Right kidney (tissue), 1 donor: ENCODE measurements around the gene DHX9.
"Not testable (repeated sequence)": the region's sequence is repeated elsewhere in the genome, so short reads cannot be mapped to it uniquely, and the experiment has no call there.

ENCODE experiments used
- DNase-seq: peaks from one replicate; pipeline ENCODE4 v3.0.0-alpha.2; 2016

DHX9 gene

DNA sequence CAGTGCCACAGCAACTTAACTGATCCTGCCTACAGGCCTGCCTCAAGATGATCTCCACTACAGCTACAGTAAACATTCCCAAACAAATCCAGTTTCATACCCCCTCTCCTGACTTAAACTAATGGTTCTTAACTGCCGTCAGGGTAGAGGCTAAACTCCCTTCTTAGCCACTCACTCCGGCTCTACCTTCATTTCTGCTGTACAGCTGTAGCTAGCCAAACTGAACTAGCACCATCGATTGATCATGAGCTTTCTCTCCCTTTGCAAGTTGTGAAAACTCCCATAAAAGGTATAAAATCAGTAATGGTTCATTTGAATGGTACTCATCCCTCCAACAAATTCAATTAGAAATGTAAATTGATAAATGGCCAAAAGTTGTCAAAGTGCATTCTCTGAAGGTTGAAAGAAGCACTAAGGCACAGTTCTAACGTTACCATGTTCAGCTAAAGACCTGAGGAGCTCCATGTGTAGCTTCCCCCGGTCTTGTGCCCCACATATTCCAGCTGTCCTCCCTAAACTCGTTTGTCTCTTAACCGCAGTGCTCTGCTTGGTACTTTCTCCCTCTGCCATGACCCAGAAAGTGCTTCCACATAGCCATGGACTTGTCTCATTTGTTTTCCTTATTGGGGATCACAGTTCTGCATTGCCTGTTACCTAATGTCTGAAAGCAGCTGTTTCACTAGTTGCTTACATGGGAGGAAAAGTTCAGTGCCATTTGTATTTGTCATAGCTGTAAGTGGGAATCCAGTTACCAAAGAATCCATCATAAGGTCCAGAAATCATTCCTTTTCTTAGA, 49.8 kb downstream of the DHX9 start:
- no peak for DNase-seq

DNA sequence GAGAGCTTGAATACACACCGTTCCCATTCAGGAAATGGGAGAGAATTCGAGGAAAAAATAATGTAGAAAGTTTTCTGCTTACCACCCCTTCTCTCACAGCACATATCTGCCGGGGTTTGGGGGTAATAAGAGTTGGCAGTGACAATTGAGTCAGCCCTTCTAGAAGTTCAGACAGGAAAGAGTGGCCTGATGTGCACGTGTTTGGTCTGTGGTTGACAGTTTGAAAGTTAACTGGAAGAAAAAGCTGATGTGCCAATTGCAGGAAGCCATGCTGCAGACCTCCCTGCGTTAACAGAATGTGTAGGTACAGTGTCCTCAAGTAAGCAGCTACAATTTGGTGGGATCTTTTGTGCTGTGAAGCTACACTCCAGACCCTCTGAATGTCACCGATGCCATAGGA, 50.9 kb downstream of the DHX9 start:
- DNase-seq, result no peak

DNA sequence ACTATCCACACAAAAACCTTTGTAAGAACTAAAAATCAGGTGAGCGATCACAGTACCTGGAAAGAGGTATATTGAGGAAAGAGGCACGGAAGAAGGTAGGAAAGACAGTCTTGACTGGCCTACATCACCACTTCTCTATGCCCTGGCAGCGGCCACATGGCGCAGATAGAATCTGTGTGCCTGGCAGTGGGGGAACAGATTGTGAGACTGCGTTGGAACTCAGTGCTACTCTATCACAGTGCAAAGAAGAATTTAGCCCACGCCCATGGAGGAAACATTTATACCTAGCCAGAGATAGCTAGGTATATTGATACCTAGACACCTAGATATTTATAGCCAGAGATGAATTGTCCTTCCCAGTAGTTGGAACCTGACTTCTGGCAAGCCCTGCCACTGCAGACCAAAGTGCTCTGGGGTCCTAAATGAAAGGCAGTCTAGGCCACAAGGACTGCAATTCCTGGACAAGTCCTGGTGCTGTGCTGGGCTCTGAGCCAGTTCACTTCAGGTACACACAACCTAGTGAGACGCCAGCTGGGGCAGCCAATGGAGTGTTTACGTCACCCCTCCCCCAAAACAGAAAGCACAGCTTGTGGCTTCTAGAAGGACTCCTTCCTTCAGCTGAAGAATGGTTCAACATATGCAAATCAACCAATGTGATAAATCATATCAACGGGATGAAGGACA, 51.9 kb downstream of the DHX9 start:
- DNase-seq, result no peak

DNA sequence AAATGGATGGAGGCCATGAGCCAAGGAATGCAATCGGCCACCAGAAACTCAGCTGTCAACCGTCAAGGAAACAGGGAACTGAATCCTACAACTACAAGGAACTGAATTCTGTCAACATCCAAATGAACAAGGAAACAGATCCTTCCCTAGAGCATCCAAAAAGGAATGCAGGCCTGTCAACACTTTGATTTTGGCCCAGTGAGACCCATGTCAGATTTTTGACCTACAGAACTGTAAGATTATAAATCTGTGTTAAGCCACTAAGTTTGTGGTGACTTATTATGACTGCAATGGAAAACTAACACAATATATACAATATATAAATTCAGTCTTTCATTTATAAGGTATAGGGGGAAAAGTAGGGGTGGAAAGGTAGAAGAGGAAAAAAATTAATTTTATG, 58.5 kb downstream of the DHX9 start:
- DNase-seq, result no peak

DNA sequence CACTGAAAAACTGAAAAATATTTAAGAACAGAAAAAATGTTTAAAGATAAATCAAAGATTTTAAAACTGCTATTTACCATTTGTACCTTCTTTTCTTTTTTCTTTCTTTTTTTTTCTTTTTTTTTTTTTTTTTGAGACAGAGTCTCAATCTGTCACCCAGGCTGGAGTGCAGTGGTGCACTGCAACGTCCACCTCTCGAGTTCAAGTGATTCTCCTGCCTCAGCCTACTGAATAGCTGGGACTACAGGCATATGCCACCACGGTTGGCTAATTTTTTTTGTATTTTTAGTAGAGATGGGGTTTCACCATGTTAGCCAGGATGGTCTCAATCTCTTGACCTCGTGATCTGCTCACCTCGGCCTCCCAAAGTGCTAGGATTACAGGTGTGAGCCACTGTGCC, 62.8 kb downstream of the DHX9 start:
- DNase-seq, result not testable (repeated sequence)

DNA sequence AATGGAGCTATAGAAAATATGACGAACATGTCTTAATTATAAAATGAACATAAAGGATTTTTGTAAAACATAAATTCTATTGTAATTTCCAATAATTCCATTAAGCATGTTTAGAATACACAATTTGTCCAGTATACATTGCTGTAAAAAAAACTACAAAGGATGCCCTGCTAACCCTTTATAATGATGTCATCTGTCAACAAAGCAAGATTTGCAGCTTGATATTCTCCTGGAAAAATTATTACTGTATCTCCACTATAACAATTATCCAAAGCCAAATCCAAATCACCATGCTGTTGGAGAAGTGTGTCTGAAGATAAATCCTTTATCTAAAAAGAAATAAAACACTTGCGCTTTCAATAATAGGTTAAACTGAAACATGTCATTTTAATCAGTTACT, 66.2 kb downstream of the DHX9 start:
- DNase-seq, result no peak

DNA sequence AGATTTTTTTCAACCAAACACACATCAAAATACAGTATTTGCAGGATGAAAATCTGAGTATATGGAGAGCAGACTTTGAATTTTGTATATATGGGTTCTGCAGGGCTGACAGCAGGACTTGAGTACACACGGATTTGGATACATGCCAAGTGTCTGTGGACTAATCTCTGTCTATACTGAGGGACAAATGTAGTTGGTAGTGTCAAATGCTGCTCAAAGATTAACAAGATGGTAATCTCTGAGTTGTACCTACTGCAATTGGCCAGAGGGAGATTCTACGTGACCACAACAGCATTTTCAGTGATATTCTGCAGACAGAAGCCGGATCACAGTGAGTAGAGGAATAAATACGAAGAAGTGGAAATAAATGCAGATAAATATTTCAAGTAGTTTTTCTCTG, 70.4 kb downstream of the DHX9 start:
- DNase-seq, result no peak

DNA sequence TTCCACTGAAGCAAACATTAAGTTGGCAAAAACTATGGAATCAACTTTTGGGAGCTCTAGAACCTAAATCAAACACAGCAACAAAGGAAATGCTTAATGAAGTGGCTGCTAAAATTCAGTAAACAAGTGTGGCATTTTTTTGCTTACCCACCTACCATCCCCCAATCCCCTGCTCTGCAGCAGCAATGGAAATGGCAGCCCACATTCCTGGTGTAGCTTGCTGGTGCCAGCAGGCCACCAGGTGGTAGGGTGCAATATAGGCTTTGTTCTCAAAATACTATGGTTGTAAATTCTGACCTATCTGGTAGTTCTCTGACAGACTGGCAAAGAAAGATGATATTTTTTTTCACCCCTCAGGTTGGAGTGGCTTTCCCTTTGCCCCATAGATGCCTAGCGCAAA, 71.0 kb downstream of the DHX9 start:
- DNase-seq, result no peak

DNA sequence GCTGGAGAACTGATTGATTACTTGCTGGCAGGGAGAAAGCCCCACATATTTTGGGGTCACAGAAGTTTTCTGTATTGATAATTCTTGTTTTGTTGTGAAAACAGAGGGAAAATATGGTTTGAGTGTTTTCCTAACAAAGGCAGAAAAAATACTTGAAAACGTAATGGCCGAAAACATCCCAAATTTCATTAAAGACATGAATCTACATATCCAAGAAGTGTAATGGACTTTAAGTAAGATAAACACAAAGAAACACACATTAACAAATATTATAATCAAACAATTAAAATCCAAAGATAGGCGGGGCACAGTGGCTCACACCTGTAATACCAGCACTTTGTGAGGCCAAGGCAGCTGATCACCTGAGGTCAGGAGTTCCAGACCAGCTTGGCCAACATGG, 74.3 kb downstream of the DHX9 start:
- DNase-seq, result no peak

DNA sequence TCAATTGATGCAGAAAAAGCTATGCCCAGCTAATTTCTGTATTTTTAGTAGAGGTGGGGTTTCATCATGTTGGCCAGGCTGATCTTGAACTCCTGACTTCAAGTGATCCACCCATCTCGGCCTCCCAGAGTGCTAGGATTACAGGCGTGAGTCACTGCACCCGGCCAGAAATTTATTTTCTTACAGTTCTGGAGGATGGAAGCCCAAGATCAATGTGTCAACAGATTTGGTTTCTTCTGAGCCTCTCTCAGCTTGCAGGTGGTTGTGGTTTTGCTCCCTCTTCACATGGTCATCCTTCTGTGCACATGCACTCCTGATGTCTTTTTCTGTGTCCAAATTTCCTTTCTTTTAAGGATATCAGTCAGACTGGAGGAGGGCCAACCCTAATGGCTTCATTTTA, 78.2 kb downstream of the DHX9 start:
- no peak for DNase-seq

DNA sequence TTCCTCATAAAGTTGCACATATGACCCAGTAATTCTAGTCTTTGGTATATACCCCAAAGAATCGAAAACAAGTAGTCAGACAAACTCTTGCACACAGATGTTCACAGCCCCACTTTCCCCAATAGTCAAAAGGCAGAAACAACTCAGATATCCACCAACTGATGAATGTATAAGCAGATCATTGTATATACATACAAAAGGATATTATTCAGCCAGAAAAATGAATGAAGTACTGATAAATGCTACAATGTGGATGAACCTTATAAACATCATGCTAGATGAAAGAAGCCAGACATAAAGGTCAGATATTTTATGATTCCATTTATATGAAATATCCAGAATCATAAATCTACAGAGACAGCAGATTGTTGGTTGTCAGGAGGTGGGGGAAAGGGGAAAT, 86.5 kb downstream of the DHX9 start:
- no peak for DNase-seq

DNA sequence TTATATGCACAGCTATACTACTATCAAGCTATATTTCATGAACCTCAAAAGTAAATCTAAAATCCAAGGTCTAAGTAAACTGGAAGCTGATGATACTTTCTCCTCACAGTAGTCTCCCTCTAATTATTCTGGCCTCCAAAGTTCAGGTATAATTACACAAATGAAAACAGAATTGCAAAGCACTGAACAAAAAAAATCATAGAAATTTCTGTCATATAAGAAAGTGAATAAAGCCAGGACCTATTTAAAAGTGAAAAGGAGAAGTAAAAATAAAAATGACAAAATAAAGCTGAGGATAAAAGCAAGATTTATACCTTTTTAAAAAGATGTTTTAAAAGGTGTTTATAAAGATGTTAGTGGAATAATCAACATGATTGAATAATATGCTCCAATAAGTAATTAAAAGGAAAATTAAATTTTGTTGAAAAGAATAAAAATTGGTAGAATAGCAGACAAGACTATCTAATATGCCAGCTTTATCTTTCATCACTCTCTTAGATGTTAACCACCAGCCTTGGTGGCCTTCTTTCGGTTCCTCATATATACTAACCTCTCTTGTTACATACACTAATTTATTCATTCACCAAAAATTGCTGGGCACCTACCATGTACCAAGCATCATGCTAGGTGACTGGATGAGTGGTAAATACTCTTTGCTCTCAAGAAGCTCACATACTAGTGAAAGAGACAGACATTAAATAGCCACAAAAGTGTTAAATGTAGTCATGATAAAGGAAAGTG, 88.7 kb downstream of the DHX9 start:
- DNase-seq, result no peak

DNA sequence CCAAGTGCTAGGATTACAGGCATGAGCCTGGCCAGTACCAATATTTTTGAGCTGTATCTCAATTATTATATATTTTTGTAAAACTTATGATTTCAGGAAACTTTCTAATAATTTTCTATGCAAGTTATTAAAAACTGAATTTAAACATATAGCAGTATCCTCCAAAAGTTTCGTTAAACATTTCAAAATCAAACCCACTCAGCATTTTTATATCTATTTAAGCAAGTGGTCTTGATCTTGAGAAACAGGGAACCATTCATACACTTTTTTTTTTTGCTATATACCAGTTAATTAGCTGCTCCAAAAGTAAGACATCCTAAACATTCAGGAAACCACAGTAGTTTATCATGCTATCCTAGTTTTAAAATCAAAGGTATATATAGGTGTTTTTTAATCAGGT, 91.8 kb downstream of the DHX9 start:
- DNase-seq, result no peak

DNA sequence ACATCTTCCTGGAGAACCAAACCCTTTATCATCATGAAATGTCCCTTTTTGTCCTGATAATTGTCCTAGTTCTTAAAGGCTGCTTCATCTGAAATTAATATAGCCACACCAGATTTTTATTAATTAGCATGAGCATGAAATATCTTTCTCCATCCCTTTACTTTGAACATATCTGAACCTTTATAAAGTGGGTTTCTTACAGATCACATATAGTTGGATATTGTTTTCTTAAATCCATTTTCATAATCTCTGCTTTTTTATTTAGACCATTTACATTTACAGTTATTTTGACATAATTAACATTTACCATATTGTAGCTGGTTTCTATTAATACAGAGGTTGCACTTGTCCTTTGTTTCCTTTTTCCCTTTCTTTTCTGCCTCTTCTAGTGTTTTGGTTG, 96.6 kb downstream of the DHX9 start:
- no peak for DNase-seq
